GM12801 (cell line): Measurements from ENCODE around the gene SDE2.

Experiments used
- CTCF ChIP-seq: IDR thresholded peaks from one replicate; pipeline ENCODE4 v1.5.1; 2011; ENCODE audit warnings: control low read depth; ENCODE audit not compliant: insufficient read length; ENCODE audit errors: extremely low read depth

Gene SDE2

GRCh38 chr1:225946803-225947202, 52.3 kb downstream of the SDE2 start:
- no peak for TF ChIP-seq CTCF

- TF ChIP-seq CTCF = no peak
Measured at GRCh38 chr1:225946082-225946620, 53.0 kb downstream of the SDE2 start.

- TF ChIP-seq CTCF = no peak
Measured at GRCh38 chr1:225945564-225945963, 53.6 kb downstream of the SDE2 start.

- TF ChIP-seq CTCF = no peak
Measured at GRCh38 chr1:225944951-225945350, 54.2 kb downstream of the SDE2 start.

GRCh38 chr1:225944387-225944786, 54.8 kb downstream of the SDE2 start:
- TF ChIP-seq CTCF = no peak

GRCh38 chr1:225943582-225943981, 55.6 kb downstream of the SDE2 start:
- TF ChIP-seq CTCF = no peak

- TF ChIP-seq CTCF = no peak
Measured at GRCh38 chr1:225942574-225942973, 56.6 kb downstream of the SDE2 start.

- no peak for TF ChIP-seq CTCF
Measured at GRCh38 chr1:225941942-225942222, 57.3 kb downstream of the SDE2 start.
